Naive thymus-derived CD4-positive, alpha-beta T cell (primary cell): ENCODE measurements around the gene NBPF19. TPM values are rescaled to one million over a fixed set of nuclear protein-coding genes. Genes with fewer than 3 reads are reported as not detected.
"Not testable (repeated sequence)": the region's sequence is repeated elsewhere in the genome, so short reads cannot be mapped to it uniquely, and the experiment has no call there.

Experiments used
- ATAC-seq: fragments of 150-1000 bp; cut with Tn5 transposase; 2 replicates; pipeline ENCODE4 v1.10.0; 2021; ENCODE audit warnings: mild to moderate bottlenecking, moderate library complexity
- CTCF ChIA-PET: fragments of 350-600 bp; sonication (Branson Sonifier 250); formaldehyde crosslinking; loops from one replicate; lab custom pipeline; 2021; ENCODE audit warnings: antibody characterized with exemption; lab: Charles Lee
- POLR2A ChIA-PET: fragments of 350-600 bp; sonication (Branson Sonifier 250); formaldehyde crosslinking; loops from one replicate; lab custom pipeline; 2021; ENCODE audit warnings: antibody characterized with exemption, inconsistent platforms; lab: Charles Lee
- DNase-seq, 9 donors: peaks; one replicate each; pipeline versions ENCODE4 v3.0.0 to v3.0.0-alpha.2; 2020 to 2022; ENCODE audit warnings: mixed read lengths in 1 of 9
- H3K27ac ChIP-seq: one replicate; pipeline ENCODE4 v1.7.0; 2013; ENCODE audit warnings: mild to moderate bottlenecking, low read depth, low read length, moderate library complexity
- H3K27me3 ChIP-seq, 2 donors: one replicate each; pipeline ENCODE4 v1.7.0; 2013; ENCODE audit warnings: low read length in 2 of 2, mild to moderate bottlenecking in 2 of 2, moderate library complexity in 2 of 2; ENCODE audit not compliant: control insufficient read depth in 2 of 2, insufficient read depth in 2 of 2
- H3K36me3 ChIP-seq, 3 experiments: 1 replicate in 2 of 3; 2 replicates in 1 of 3; pipeline ENCODE4 v1.7.0; 2013; ENCODE audit warnings: low read length in 3 of 3, mild to moderate bottlenecking in 3 of 3, moderate library complexity in 1 of 3; ENCODE audit not compliant: insufficient read depth in 3 of 3, control insufficient read depth in 2 of 3
- H3K4me1 ChIP-seq, 2 donors: one replicate each; pipeline ENCODE4 v1.7.0; 2013; ENCODE audit warnings: low read length in 2 of 2, mild to moderate bottlenecking in 2 of 2, moderate library complexity in 1 of 2; ENCODE audit not compliant: control insufficient read depth in 2 of 2, insufficient read depth in 2 of 2
- H3K4me3 ChIP-seq: 2 replicates; pipeline ENCODE4 v1.7.0; 2013; ENCODE audit warnings: mild to moderate bottlenecking, low read length
- H3K9me3 ChIP-seq, 3 experiments: 1 replicate in 2 of 3; 2 replicates in 1 of 3; pipeline ENCODE4 v1.7.0; 2013; ENCODE audit warnings: low read length in 3 of 3; ENCODE audit not compliant: control insufficient read depth in 2 of 3
- H3K27ac Mint-ChIP-seq, 9 donors: one replicate each; pipeline ENCODE4 v1.8.0; 2020 to 2022; ENCODE audit warnings: mixed read lengths in 9 of 9, mild to moderate bottlenecking in 8 of 9, moderate library complexity in 5 of 9, inconsistent platforms in 2 of 9
- H3K27me3 Mint-ChIP-seq, 5 donors: one replicate each; pipeline ENCODE4 v1.8.0; 2021 to 2022; ENCODE audit warnings: mixed read lengths in 5 of 5, mild to moderate bottlenecking in 1 of 5
- H3K36me3 Mint-ChIP-seq, 5 donors: one replicate each; pipeline ENCODE4 v1.8.0; 2020 to 2022; ENCODE audit warnings: mixed read lengths in 5 of 5, mild to moderate bottlenecking in 3 of 5, inconsistent platforms in 1 of 5
- H3K4me1 Mint-ChIP-seq, 7 donors: one replicate each; pipeline ENCODE4 v1.8.0; 2020 to 2022; ENCODE audit warnings: mixed read lengths in 7 of 7, mild to moderate bottlenecking in 3 of 7, inconsistent platforms in 1 of 7
- H3K4me3 Mint-ChIP-seq, 10 donors: one replicate each; pipeline ENCODE4 v1.8.0; 2020 to 2022; ENCODE audit warnings: mild to moderate bottlenecking in 10 of 10, mixed read lengths in 10 of 10, moderate library complexity in 6 of 10, inconsistent platforms in 2 of 10
- H3K9me3 Mint-ChIP-seq, 11 donors: one replicate each; pipeline ENCODE4 v1.8.0; 2020 to 2022; ENCODE audit warnings: mixed read lengths in 11 of 11, mild to moderate bottlenecking in 4 of 11, inconsistent platforms in 1 of 11, moderate library complexity in 1 of 11
- intact Hi-C, 2 donors: fragments of 100-400 bp; cut with micrococcal nuclease; formaldehyde crosslinking; loops; one replicate each; pipeline ENCODE4 v1.15.1; 2023
- polyA plus RNA-seq, 2 donors: library from polyadenylated mRNA; unstranded; fragments of 300-500 nt; fragmentation: Illumina TruSeq; gene quantifications; one replicate each; pipeline ENCODE4 v1.2.3, GENCODE V29; 2021
- total RNA-seq, 6 experiments: library from RNA in 5 of 6; stranded (reverse) in 5 of 6; gene quantifications; 1 replicate in 5 of 6; 2 replicates in 1 of 6; pipeline ENCODE4 v1.2.3 and lab custom pipeline; 2021 to 2026

The NBPF19 gene
- total and polyA plus RNA-seq, 7 experiments from 2014 or later: 2.6 to 103 (median 95.3) TPM

DNA sequence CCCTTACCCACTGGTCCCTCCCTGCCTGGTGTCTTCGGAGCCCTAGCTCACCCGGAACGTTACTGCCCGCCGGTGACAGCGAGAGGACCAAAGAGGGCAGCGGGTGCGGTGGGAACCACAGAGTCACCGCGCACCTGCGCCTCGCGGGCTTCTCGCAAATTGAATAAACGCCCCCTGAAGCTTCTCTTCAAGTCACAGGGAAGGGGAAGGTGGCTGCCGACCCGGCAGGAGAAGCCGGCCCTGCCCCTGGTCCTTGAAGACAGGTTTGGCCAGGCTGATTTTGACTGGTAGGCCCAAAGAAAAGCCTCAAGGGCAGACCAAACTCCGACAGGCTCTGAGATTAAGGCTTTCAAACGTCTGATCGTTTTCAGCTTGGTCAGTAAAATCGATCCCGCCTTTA, 87.0 kb downstream of the NBPF19 start:
- H3K36me3 Mint-ChIP-seq, H3K27me3 Mint-ChIP-seq, POLR2A ChIA-PET, CTCF ChIA-PET, H3K9me3 ChIP-seq, H3K4me3 ChIP-seq, intact Hi-C loops, H3K36me3 ChIP-seq, H3K9me3 Mint-ChIP-seq, H3K4me1 ChIP-seq, H3K27me3 ChIP-seq, H3K27ac ChIP-seq, ATAC-seq: not testable (repeated sequence)
- peaks cover 0 to 16% (median 3%) of the 10 kb centered on the region in 7 donors for H3K4me1 Mint-ChIP-seq
- H3K4me3 Mint-ChIP-seq: peak overlapping the region in 2 of 10 donors; percentile 30
- peak in 1 of 9 donors; percentile 4 for DNase-seq
- peak overlapping the region in 4 of 9 donors; percentile 51 to 87 (median 76) for H3K27ac Mint-ChIP-seq

DNA sequence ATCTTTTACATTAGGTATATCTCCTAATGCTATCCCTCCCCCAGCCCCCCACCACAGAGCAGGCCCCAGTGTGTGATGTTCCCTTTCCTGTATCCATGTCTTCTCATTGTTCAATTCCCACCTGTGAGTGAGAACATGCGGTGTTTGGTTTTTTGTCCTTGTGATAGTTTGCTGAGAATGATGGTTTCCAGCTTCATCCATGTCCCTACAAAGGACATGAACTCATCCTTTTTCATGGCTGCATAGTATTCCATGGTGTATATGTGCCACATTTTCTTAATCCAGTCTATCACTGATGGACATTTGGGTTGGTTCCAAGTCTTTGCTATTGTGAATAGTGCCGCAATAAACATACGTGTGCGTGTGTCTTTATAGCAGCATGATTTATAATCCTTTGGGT, 90.6 kb downstream of the NBPF19 start:
- H3K4me3 ChIP-seq, H3K27me3 ChIP-seq, H3K9me3 ChIP-seq, H3K36me3 Mint-ChIP-seq, ATAC-seq, POLR2A ChIA-PET, H3K27ac ChIP-seq, H3K4me3 Mint-ChIP-seq, H3K9me3 Mint-ChIP-seq, H3K27ac Mint-ChIP-seq, H3K27me3 Mint-ChIP-seq, H3K36me3 ChIP-seq, DNase-seq, intact Hi-C loops, CTCF ChIA-PET, H3K4me1 ChIP-seq: not testable (repeated sequence)
- H3K4me1 Mint-ChIP-seq: peaks cover 0 to 12% (median 0%) of the 10 kb centered on the region in 7 donors

DNA sequence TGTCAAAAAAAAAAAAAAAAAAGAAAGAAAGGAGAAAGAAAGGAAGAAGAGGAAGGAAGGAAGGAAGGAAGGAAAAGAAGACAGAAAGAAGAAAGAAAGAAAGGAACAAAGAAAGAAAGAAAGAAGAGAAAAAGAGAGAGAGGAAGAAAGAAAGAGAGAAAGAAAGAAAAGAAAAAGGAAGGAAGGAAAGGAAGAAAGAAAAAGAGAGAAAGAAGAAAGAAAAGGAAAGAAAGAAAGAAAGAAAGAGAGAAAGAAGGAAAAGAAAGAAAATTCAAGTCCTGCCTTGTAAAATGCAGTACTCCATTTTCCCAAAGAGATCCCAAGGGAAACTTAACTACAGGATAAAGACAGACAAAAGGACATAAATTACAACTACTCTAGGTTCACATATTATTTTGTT, 97.9 kb downstream of the NBPF19 start:
- intact Hi-C loops, H3K4me1 ChIP-seq, ATAC-seq, H3K27ac ChIP-seq, H3K36me3 ChIP-seq, H3K4me1 Mint-ChIP-seq, DNase-seq, H3K9me3 ChIP-seq, CTCF ChIA-PET, H3K4me3 ChIP-seq, H3K9me3 Mint-ChIP-seq, H3K36me3 Mint-ChIP-seq, POLR2A ChIA-PET, H3K27me3 Mint-ChIP-seq, H3K27me3 ChIP-seq: not testable (repeated sequence)
- H3K27ac Mint-ChIP-seq: peak overlapping the region in 2 of 9 donors; percentile 15 to 55
- H3K4me3 Mint-ChIP-seq: peak overlapping the region in 1 of 10 donors; percentile 27

DNA sequence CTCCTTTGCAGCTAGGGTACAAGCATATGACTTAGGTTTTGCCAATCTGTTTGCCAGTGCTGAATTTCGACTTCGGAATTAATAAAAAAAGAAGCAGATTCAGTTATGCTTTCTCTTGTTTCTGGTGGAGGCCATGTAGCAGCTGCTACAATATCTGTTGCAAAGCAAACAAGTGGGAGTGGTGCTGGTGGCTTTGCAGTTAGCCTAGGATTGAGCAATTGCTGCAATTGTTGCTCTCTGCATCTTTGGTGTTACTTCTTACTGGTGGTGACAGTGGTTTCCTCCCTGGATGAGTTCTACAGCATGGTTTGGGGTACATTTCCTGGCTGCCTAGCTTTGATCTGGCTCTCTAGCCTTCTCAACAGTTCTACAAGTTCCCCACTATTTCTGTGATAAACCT, 110.7 kb downstream of the NBPF19 start:
- H3K36me3 Mint-ChIP-seq, H3K27me3 Mint-ChIP-seq, H3K4me1 ChIP-seq, ATAC-seq, H3K4me1 Mint-ChIP-seq, H3K9me3 ChIP-seq, CTCF ChIA-PET, H3K27ac ChIP-seq, H3K9me3 Mint-ChIP-seq, H3K36me3 ChIP-seq, H3K4me3 ChIP-seq, POLR2A ChIA-PET, intact Hi-C loops, H3K27me3 ChIP-seq: not testable (repeated sequence)
- Mint-ChIP-seq H3K27ac (peak overlapping the region in 6 of 9 donors; percentile 48 to 81 (median 74)), H3K4me3 (peak overlapping the region in 8 of 10 donors; percentile 29 to 64 (median 54))
- DNase-seq: peak; percentile 8 to 86 (median 76)

Other genes with a start within 250 kb of the NBPF19 start
- 1 to 10 TPM in 2 of 5 experiments, not detected in 3; 2.0 to 2.4 TPM for gene PPIAL4C, start 108.8 kb downstream of the NBPF19 start, total RNA-seq
- gene PPIAL4C, start 108.8 kb downstream of the NBPF19 start, polyA plus RNA-seq: not detected